Hematopoietic multipotent progenitor cell (in vitro differentiated cells): ENCODE data around the gene IGLON5. TPM values are rescaled to one million over a fixed set of nuclear protein-coding genes. Genes with fewer than 3 reads are reported as not detected.
A peak's percentile ranks its signal among the peaks of the same experiment; 100 is the strongest.

Source experiments
- DNase-seq, 3 donors: peaks; one replicate each; pipeline ENCODE4 v3.0.0-alpha.2; 2011 to 2015; ENCODE audit warnings: low read depth in 2 of 3, low spot score in 2 of 3
- total RNA-seq: library from RNA; depleted of rRNA; stranded (reverse); fragments of >200 nt; gene quantifications from one replicate; pipeline ENCODE4 v1.2.3, GENCODE V29; 2012

IGLON5 gene
- total RNA-seq, 1 donor, result 1.1 TPM

DNA sequence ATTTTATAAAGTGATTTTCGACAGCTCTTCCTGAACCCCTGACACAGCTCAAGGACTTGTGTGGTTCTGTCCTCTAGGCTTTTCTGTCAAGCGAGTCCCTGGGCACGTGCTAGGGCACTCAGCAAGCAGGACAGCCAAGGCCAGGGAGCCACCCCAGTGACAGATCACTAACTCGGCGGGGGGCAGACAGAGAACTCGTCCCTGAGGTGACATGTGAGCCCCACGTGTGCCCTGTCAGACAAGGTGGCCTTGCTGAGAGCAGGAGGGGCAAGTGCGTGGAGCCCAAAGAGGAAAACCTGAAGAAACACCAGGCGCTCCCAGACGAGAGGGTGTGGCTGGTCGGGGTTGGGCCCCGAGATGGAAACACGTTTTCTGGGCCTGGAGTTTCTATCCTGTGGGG, 49.8 kb downstream of the IGLON5 start:
- DNase-seq, result no peak

DNA sequence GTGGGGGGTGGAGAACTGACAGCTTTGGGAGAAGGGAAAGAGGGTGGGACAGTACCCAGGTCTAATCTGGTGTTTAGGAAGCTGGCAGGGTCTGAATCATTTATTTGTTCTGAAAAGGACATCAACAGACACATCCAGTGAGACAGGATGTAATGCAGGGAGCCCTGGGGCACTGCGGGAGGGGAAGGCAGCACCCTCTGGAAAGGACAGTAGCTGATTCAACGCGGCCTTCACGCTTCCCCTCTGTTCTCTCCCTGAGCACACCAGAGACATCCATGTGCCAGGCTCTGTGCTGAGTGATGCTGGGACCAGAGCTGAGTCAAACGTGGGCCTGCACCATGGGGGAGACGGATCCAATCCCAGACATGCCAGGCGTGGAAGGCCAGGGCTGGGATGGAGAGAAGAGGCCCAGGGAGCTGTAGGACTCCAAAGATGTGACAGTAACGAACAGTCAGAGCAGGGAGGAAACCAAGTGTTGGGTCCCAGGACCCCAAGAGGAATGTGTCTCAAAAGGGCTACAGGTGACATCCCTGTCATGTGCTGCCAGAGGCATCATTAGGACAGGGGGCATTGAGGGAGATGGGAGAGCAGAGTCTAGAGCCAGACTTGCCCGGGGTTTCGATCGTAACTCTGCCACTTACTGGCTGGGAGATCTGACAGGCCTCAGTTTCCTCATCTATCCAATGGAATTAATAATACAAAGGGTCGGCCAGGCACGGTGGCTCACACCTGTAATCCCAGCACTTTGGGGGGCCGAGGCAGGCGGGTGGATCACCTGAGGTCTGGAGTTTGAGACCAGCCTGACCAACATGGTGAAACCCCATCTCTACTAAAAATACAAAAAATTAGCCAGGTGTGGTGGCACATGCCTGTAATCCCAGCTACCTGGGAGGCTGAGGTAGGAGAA, 53.0 kb downstream of the IGLON5 start:
- no peak for DNase-seq

DNA sequence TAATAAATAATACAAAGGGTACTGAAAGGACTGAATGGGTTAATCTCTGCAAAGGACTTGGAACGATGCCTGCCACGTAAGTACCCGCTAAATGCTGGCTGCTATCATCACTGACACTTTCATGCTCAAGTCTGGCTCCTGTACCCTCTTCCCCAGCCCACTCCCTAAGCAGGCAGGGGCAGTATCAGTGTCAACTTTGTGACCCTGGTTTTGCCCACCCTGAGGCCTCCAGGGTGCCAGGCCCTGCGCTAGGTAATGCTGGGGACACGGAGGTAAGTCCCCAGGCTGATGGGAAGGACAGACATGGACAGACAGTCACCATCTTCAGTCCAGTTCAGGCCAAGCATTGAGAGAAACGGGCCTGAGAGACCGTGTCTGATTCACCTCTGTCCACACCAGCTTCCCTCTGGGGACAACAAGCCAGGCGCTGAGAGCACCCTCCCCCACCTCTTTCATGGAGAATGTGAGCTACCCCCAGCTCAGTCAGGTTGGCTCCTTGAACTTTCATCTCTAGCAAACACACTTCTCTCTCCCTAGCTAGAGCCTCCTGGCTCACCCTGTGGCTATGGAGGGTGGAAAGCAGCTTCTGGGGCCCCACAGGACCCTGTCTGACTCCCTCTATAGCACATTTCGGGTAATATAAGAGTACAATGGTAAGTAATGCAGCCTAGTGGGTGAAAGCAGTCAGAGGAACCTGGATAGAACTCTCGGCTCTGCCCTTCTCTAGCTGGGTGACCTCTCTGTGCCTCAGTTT, 53.9 kb downstream of the IGLON5 start:
- peak in 2 of 3 donors; percentile 40 to 63 for DNase-seq

DNA sequence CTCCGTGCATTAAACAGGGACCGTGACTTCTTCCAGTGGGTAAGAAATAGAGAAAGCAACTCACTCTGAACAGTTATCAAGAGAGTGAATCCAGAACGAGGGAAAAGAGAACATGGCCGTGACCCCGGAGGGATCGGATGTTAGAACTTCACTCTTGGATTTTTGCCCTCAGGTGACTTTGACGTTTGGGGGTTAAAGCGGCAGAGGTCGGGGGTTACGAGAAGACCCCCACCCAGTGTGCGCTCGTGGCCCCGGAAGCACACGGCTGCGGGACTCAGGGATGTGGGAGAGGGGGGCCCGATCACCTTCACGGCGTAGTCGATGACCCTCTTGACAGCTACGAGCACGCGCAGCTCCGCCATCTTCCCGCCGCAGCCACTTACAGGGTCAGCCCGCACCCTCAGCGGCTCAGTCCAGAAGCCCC, 54.5 kb downstream of the IGLON5 start, which contains the start of gene ETFB:
TSS of gene ETFB (minus strand) at position 424 of the 424 bp plus-strand sequence. CDS start at position 362, 62 bp downstream.
- no peak for DNase-seq

DNA sequence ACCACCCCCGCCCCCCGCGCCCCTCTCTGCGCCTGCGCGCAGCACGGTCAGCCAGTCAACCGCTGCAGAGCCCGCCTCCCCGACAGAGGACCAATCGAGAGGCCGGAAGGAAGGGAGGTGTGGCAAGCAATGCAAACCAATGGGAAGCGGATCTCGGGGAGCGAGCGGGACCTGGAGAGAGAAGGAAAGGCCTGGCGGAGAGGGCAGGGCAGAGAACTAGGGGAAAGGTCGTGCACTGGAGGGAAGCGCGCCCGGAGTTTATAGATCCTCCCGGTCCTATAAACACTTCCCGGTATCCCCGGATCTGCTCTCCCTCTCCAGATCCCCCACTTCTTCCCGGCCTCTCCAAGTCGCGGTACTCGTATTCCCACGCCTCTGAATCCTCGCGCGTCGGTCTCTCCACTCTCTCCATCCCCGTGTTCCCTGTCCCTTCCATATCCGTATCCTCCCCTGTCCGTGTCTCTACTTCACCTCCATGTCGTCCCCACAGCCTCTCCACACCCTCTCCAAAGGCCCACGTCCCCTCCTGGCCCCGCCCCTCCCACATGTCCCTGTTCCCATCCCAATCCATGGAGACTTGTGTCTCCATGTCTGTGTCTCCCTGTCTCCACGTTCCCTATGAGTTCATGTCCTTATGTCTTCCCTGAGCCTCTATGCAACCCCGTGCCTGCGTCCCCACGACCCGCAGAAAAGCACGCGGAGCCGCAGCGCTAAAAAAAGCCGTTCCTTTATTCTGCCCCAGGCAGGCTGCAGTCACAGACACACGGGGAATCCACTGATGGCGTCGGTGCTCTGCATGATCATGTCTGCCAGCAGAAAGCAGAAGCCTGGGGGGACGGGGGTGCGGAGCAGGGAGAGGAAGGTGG, 55.2 kb downstream of the IGLON5 start:
- DNase-seq, result peak; percentile 73 to 98 (median 96)

DNA sequence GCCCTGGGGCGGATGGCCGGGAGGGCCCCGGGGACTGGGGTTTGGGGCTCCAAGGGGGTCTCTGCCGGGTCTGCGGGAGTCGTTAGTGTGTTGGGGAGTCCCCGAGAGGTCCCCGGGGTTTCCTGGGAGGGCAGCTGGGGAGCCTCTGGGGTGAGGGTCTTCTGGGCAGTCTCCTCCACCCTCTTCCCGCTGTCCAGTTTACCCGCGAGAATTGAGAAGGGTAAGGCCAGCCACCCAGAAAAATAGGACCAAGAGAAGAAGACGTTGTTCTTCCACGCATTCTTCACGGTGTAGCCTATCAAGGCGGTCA, 55.8 kb downstream of the IGLON5 start:
- DNase-seq, result no peak

DNA sequence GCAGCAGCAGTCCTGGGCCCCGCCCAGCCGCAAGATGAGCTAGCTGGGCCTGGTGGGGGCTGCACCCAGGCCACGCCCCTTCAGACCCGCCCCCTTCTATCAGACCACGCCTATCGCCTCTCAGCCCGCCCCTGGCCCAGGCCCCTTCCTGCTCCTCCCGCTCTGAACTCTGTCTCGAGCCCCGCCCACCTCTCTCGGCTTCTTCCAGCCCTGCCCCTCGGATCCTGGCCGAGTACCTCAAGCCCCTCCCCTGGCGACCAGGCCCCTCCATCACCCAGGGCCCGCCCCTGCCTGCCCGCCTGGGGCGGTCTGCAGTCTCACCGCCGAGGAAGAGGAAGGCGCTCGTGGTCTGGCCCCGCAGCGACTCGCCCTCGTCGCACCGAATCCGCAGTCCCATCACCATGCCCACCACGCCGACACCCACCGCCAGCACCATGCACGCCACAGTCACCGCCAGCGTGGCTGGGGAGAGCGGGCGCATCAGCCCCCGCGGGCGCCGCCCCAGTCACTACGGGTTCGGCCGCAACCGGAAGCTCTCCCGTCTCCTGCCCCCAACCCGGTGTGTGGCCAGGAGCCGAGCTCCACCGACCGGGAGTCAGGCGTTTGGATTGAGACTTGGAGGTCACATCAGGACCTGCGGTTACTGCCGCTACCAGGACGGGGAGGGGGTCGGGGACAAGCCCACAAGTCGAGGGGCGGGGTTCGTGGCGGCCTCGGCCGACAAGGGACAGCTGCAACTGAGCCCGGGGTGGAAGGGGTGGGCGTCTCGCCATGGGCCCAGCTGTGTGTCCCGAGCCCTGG, 56.3 kb downstream of the IGLON5 start:
- DNase-seq, result peak; percentile 81 to 97 (median 97)

DNA sequence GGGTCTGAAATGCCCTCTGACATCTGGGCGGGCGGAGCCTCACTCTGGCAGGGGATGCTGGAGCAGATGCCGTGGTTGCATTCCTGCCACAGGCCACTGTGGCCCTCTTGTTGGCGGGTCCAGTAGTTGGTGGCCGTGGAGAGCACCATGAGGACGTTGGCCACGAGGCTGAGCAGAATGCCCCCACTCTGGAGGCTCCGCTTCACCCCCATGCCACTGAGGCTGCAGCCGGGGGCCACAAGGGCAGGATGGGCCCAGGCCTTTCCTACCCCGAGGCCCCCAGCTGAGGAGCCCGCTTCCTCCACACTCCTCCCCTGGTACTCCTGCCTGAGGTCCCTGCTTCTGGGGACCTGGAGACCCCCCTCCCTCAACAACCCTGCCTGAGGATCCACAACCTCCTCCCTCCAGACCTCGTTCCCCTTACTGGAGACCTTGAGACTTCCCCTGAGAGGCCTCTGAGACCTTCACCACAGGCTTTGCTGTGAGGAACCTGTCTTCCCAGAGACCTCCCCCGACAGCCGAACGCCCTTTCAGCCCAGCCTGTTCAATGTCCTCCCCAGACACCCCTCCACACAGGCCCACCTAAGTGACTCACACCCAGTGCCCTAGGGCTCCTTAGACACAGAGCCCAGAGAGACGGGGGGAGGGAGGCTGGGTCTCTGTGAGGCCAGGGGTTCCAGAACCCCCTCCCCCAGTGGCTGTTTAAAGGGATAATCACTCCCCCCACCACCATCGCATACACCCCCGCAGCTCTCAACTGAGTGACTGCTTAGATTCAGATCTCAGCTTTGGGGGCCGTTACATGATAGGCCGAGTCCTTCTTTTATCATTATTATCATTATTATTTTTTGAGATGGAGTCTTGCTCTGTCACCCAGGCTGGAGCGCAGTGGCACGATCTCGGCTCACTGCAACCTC, 57.2 kb downstream of the IGLON5 start, which contains the start of gene CLDND2:
TSS of gene CLDND2 (minus strand) at position 638 of the 917 bp plus-strand sequence. CDS start at position 212, 426 bp downstream.
- DNase-seq, result peak in 2 of 3 donors; percentile 55 to 59

DNA sequence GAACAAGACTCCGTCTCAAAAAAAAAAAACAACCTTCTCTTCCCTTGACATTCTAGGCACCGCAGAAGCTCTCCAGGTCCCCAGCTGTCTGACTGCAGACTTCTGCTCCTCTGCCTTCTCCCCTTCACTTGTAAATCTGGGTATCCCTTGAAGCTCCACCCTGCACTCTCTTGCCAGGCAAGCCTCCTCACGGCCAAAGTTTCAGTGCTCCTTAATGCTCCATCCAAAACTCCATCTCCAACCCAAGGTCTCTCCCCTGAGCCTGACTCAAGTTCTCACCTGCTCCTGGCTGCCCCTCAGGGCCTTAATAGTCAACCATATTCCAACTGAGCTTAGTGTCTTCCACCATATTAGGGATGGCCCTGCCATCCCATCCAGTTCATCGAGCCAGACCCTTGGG, 58.8 kb downstream of the IGLON5 start:
- no peak for DNase-seq

DNA sequence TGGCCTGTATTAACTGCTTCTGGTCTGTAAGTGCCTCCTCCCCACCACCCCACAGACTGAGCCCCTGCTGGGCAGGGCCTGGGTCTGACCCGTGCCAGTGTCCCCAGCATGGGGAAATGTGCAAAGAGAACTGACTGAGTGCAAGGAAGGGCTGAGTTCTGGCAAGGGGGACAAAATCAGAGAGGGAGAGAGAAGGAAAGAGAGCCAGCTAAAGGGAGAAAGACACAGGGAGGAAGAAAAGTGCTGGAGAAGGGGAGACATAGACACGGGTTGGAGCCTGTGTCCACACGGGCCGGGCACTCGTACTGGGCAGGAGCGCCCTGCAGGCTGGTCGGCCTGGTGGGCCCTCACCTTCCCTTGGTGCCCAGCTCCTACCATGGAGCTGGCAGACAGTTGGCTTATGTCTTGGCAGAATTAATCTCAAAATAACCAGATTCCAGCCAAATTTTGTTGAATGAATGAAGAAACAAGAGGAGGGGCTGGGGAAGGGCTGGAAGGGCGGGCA, 59.8 kb downstream of the IGLON5 start:
- DNase-seq, result no peak

DNA sequence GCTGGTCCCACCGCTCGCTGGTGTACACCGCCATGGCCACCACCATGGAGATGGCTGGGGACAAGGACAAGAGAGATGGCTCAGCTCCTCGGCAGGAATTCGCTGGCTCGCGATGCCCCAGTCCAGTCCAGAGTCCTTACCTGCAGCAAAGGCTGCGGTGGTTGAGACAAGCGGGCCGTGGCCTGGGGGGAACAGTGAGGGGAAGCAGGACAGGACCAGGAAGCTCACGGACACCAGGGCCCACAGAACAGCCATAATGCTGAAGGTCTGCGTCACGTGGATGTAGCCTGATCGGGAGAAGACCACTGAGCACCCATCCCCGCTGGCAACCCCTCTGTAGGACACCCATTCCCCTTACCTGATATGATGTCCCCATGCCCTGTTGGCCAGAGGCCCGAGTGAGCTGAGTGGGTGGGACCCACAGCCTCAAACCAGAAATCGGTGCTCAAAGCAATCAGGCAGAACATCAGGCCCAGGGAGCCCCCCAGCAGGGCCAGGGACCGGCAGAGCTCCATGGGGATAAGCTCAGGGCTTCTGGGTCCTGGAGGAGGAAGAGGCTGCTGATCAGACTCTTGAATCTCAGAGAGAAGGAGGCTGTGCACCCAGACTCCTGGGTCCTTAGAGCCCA, 60.7 kb downstream of the IGLON5 start:
- DNase-seq, result no peak

DNA sequence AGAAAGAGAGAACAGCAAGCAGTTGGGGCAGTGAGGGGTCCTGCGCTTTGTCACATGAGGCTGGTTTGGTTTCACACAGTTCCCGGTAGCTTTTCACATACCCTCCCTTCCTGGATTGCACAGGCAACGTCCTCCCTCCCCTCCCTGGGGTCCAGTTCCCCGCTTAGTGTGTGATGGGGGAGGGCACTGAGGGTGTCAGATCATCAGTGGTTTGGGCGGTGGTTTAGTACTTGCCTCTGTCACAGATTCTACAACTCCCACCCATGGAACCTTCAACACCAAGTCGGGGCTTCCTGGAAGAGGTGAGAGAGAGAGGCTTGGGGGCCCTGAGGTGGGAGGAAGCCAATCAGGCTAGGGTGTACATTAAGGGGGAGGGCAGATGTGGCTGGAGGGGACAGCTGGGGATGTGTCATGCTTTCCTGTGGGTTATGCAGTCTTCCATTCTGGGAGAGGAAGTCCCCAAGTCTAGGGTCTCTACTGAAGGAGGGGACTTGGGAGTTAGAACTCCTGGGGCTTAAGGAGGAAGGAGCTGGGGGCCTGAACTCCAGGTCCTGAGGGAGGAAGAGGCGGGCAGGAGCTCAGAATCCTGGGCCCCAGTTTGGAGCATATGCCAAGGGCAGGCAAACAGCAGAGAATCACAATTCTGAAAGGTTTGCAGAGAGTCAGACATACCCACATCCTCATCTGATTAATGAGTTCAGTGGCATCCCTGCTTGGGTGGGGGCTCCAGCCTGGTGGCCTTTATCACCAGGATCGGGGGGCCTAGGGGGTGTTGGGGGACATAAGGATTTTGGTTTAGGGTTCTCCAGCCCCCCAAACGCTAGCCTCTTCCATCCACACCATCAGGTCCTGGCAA, 61.4 kb downstream of the IGLON5 start, which contains the start of gene NKG7:
TSS of gene NKG7 (minus strand) at position 6 of the 856 bp plus-strand sequence. CDS start 119 bp downstream, outside the sequence.
- peak in 2 of 3 donors; percentile 85 to 93 for DNase-seq

DNA sequence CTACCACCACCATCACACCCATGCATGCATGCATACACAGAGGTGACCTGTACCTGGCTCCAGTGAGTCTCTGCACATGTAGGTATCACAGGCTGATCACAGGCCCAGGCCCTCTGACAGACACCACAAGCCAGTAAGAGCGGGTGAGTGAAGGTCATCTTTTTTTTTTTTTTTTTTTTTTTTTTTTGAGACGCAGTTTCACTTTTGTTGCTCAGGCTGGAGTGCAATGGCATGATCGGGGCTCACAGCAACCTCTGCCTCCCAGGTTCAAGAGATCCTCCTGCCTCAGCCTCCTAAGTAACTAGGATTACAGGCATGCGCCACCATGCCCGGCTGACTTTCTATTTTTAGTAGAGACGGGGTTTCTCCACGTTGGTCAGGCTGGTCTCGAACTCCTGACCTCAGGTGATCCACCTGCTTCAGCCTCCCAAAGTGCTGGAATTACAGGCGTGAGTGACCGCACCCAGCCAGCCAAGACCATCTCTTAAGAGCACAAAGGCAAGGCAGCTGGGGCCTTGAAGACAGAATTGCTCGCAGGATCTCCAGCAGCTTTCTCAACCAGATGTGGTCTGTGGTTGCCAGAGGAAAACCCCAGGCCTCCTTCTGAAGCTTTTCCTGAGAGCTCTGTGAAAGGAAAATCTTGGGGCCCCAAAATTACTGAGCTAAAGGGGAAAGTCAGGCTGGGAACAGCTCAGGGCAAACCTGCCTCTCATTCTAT, 64.2 kb downstream of the IGLON5 start:
- peak in 1 of 3 donors; percentile 35 for DNase-seq

DNA sequence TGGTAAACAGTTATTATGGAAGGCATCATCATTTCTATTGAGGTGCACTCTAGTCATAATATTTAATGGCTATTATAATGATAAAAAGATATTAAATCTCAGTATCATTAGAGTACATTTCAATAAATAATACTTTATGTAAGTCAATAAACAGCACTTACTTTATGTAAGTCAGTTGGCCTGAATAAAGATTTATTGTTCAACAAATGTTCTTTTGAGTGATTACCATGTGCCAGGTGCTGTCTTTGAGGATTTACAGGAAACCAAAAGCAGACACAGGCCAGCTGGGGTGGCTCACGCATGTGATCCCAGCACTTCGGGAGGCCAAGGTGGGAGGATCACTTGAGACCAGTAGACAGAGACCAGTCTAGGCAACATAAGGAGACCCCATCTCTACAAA, 66.0 kb downstream of the IGLON5 start:
- DNase-seq, result no peak

DNA sequence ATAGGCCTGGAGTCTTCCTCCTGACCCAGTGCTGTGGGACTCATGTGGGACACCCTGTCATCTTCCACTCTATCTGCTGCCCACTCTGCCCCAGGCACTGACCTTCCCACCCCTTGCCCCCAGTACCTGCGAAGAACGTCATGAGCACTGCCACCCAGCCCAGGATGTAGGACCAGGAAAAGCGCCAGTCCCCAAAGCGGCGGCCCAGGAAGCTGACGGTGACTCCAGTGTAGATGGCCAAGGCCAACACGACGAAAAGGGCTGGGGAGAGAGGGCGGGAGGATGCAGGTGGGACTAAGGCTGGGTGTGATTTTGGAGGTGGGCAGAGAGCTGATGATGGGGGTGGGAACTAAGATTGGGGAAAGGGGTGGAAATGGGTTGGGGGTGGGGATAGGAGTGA, 68.9 kb downstream of the IGLON5 start:
- DNase-seq, result no peak
